HepG2 (cell line): ENCODE measurements around the gene NOVA2. TPM values are rescaled to one million over a fixed set of nuclear protein-coding genes. Genes with fewer than 3 reads are reported as not detected.

ENCODE experiments used
- AFF4 ChIP-seq: sonication (generic); formaldehyde crosslinking; IDR thresholded peaks from 2 replicates; pipeline ENCODE4 v1.4.0; 2020; ENCODE audit warnings: missing genetic modification reagents
- BORCS8-MEF2B ChIP-seq: sonication (generic); formaldehyde crosslinking; IDR thresholded peaks from 2 replicates; pipeline ENCODE4 v1.8.0; 2022; ENCODE audit warnings: mild to moderate bottlenecking, missing genetic modification reagents
- CREBL2 ChIP-seq: sonication (generic); formaldehyde crosslinking; IDR thresholded peaks from 2 replicates; pipeline ENCODE4 v1.8.1; 2023; ENCODE audit warnings: missing genetic modification reagents, mild to moderate bottlenecking, borderline replicate concordance
- DNMT1 ChIP-seq: sonication (generic); formaldehyde crosslinking; IDR thresholded peaks from 2 replicates; pipeline ENCODE4 v1.5.1; 2020; ENCODE audit warnings: mild to moderate bottlenecking, missing genetic modification reagents
- HNRNPUL1 ChIP-seq: fragments of 200-400 bp; formaldehyde crosslinking; IDR thresholded peaks from 2 replicates; pipeline ENCODE4 v1.6.1; 2017; ENCODE audit warnings: low read depth, mild to moderate bottlenecking, low read length, moderate library complexity
- MAX ChIP-seq: IDR thresholded peaks from 2 replicates; pipeline ENCODE4 v1.6.1; 2012; ENCODE audit warnings: inconsistent platforms
- MTF2 ChIP-seq: sonication (generic); formaldehyde crosslinking; IDR thresholded peaks from 2 replicates; pipeline ENCODE4 v1.5.0; 2020; ENCODE audit warnings: missing genetic modification reagents, borderline replicate concordance
- NR2F2 ChIP-seq: IDR thresholded peaks from 2 replicates; pipeline ENCODE4 v1.6.1; 2012; ENCODE audit warnings: low read depth, inconsistent platforms, borderline replicate concordance
- POLR2AphosphoS5 ChIP-seq: IDR thresholded peaks from 2 replicates; pipeline ENCODE4 v1.6.1; 2012; ENCODE audit warnings: low read depth, low read length
- RARG ChIP-seq: sonication (generic); formaldehyde crosslinking; IDR thresholded peaks from 2 replicates; pipeline ENCODE4 v1.4.0; 2020; ENCODE audit warnings: low read depth, mild to moderate bottlenecking, missing genetic modification reagents
- RBFOX2 ChIP-seq: fragments of 200-400 bp; formaldehyde crosslinking; IDR thresholded peaks from 2 replicates; pipeline ENCODE4 v1.6.1; 2017; ENCODE audit warnings: low read depth, mild to moderate bottlenecking, low read length
- SMYD3 ChIP-seq: sonication (generic); formaldehyde crosslinking; IDR thresholded peaks from 2 replicates; pipeline ENCODE4 v1.8.1; 2023; ENCODE audit warnings: mild to moderate bottlenecking, missing genetic modification reagents
- TCF12 ChIP-seq, 2 experiments: fragments of 450-650 bp in 1 of 2; sonication (generic) in 1 of 2; formaldehyde crosslinking in 1 of 2; IDR thresholded peaks; 2 replicates each; pipeline versions ENCODE4 v1.6.1 to v1.8.0; 2017 to 2022; ENCODE audit warnings: antibody characterized with exemption in 1 of 2, mild to moderate bottlenecking in 1 of 2, missing genetic modification reagents in 1 of 2, moderate library complexity in 1 of 2
- TIGD3 ChIP-seq: sonication (generic); formaldehyde crosslinking; IDR thresholded peaks from 2 replicates; pipeline ENCODE4 v1.5.1; 2020; ENCODE audit warnings: mild to moderate bottlenecking, missing genetic modification reagents, borderline replicate concordance
- ZEB1 ChIP-seq: IDR thresholded peaks from 2 replicates; pipeline ENCODE4 v1.6.1; 2012; ENCODE audit warnings: mild to moderate bottlenecking, low read depth, inconsistent platforms; ENCODE audit not compliant: insufficient replicate concordance
- ZFY ChIP-seq: sonication (generic); formaldehyde crosslinking; IDR thresholded peaks from 2 replicates; pipeline ENCODE4 v1.4.0; 2020; ENCODE audit warnings: missing genetic modification reagents
- ZNF512 ChIP-seq: sonication (generic); formaldehyde crosslinking; IDR thresholded peaks from 2 replicates; pipeline ENCODE4 v1.4.0; 2020; ENCODE audit warnings: mild to moderate bottlenecking, missing genetic modification reagents
- ZNF782 ChIP-seq: sonication (generic); formaldehyde crosslinking; IDR thresholded peaks from 2 replicates; pipeline ENCODE4 v1.4.0; 2020; ENCODE audit warnings: missing genetic modification reagents, mild to moderate bottlenecking, borderline replicate concordance
- ZSCAN5A ChIP-seq: sonication (generic); formaldehyde crosslinking; IDR thresholded peaks from 2 replicates; pipeline ENCODE4 v1.8.0; 2022; ENCODE audit warnings: mild to moderate bottlenecking, missing genetic modification reagents, borderline replicate concordance
- polyA plus RNA-seq, 8 experiments: library from polyadenylated mRNA; depleted of rRNA in 3 of 8; stranded (reverse) in 7 of 8; unstranded in 1 of 8; fragments of >200 nt; fragmentation: Illumina TruSeq in 4 of 8; extraction: Trizol in 4 of 8; gene quantifications; 2 replicates each; pipeline versions ENCODE4 v1.2.1 to v1.2.3, GENCODE V29; 2011 to 2016; ENCODE audit warnings: low read depth in 4 of 8, missing spikeins in 1 of 8, mixed read lengths in 1 of 8; ENCODE audit not compliant: insufficient read depth in 1 of 8
- total RNA-seq, 5 experiments: library from RNA; depleted of rRNA; stranded (reverse); fragments of >200 nt; fragmentation: Illumina TruSeq; extraction: Trizol; gene quantifications; 2 replicates each; pipeline ENCODE4 v1.2.3, GENCODE V29; 2016; ENCODE audit warnings: low read depth in 1 of 5

The NOVA2 gene
- total and polyA plus RNA-seq, 2 of the 13 experiments (the other 11 are each of a cell fraction or from before 2014, with no cell fraction given), result not detected

- TF ChIP-seq RARG (CRISPR knock-in tag) (no peak), NR2F2 (no peak; the same call in 1 of the 2 replicates), ZSCAN5A (CRISPR knock-in tag) (no peak; the same call in 1 of the 2 replicates), TIGD3 (CRISPR knock-in tag) (no peak), ZEB1 (no peak), POLR2AphosphoS5 (peak; percentile 63), ZFY (peak; percentile 90), ZNF512 (no peak), TCF12 (IDR thresholded peaks at IDR 0.05) (no peak), TCF12 (CRISPR knock-in tag; IDR thresholded peaks at IDR 0.05) (no peak), SMYD3 (0 out of 2 replicates have a peak, but pooled peaks have one; percentile 35), DNMT1 (CRISPR knock-in tag) (no peak), ZNF782 (CRISPR knock-in tag) (peak; percentile 77; the same call in 1 of the 2 replicates), RBFOX2 (no peak), HNRNPUL1 (no peak), CREBL2 (CRISPR knock-in tag) (no peak), BORCS8-MEF2B (no peak), MAX (0 out of 2 replicates have a peak, but pooled peaks have one; percentile 21), AFF4 (CRISPR knock-in tag) (no peak), MTF2 (CRISPR knock-in tag) (no peak)
These were observed 87.1 kb downstream of the NOVA2 start (continued) for GRCh38 chr19:45886427-45887199.
